ENCODE measurements around the gene LIM2.

The LIM2 gene

GRCh38 chr19:51367565-51368365, 20.0 kb downstream of the LIM2 start:
- Histone ChIP-seq H3K4me2 (no peak overlapping the region), H3K9ac (no peak overlapping the region), H4K20me1 (ENCODE audit: insufficient read depth) (no peaks in the 10 kb centered on the region), H3K27ac (no peak overlapping the region), H3K79me2 (ENCODE audit: insufficient read depth, low read depth) (no peaks in the 10 kb centered on the region), H3K27me3 (ENCODE audit: insufficient read depth, low read depth) (no peaks in the 10 kb centered on the region), H3K4me1 (ENCODE audit: low read depth, poor library complexity, severe bottlenecking) (no peaks in the 10 kb centered on the region), H3K36me3 (ENCODE audit: insufficient read depth) (no peaks in the 10 kb centered on the region), H3K4me3 (IDR thresholded peaks at IDR 0.05; ENCODE audit: insufficient read depth, low read depth, low read length) (no peak overlapping the region), H2AFZ (ENCODE audit: low read depth) (no peak overlapping the region)
- TF ChIP-seq CTCF (conservative IDR thresholded peaks at IDR 0.05; ENCODE audit: low read depth, low read length): no peak

- no peak for TF ChIP-seq CTCF (conservative IDR thresholded peaks at IDR 0.05; ENCODE audit: low read depth, low read length)
- no peak overlapping the region for H3K9ac ChIP-seq
- H4K20me1 ChIP-seq (ENCODE audit: insufficient read depth): no peaks in the 10 kb centered on the region
- H3K27me3 ChIP-seq (ENCODE audit: insufficient read depth, low read depth): no peaks in the 10 kb centered on the region
- no peaks in the 10 kb centered on the region for H3K36me3 ChIP-seq (ENCODE audit: insufficient read depth)
- no peak overlapping the region for H3K4me2 ChIP-seq
- no peak overlapping the region for H3K4me3 ChIP-seq (IDR thresholded peaks at IDR 0.05; ENCODE audit: insufficient read depth, low read depth, low read length)
- H3K27ac ChIP-seq: no peak overlapping the region
- no peaks in the 10 kb centered on the region for H3K79me2 ChIP-seq (ENCODE audit: insufficient read depth, low read depth)
- H3K4me1 ChIP-seq (ENCODE audit: low read depth, poor library complexity, severe bottlenecking): no peaks in the 10 kb centered on the region
- no peak overlapping the region for H2AFZ ChIP-seq (ENCODE audit: low read depth)
These were observed 20.6 kb downstream of the LIM2 start for GRCh38 chr19:51367255-51367564.

GRCh38 chr19:51366389-51367254, 21.2 kb downstream of the LIM2 start:
- H2AFZ ChIP-seq (ENCODE audit: low read depth): no peak overlapping the region
- no peaks in the 10 kb centered on the region for H3K36me3 ChIP-seq (ENCODE audit: insufficient read depth)
- no peaks in the 10 kb centered on the region for H3K4me1 ChIP-seq (ENCODE audit: low read depth, poor library complexity, severe bottlenecking)
- no peak overlapping the region for H3K4me3 ChIP-seq (IDR thresholded peaks at IDR 0.05; ENCODE audit: insufficient read depth, low read depth, low read length)
- no peaks in the 10 kb centered on the region for H4K20me1 ChIP-seq (ENCODE audit: insufficient read depth)
- TF ChIP-seq CTCF (conservative IDR thresholded peaks at IDR 0.05; ENCODE audit: low read depth, low read length): no peak
- no peak overlapping the region for H3K27ac ChIP-seq
- H3K27me3 ChIP-seq (ENCODE audit: insufficient read depth, low read depth): no peaks in the 10 kb centered on the region
- H3K79me2 ChIP-seq (ENCODE audit: insufficient read depth, low read depth): no peaks in the 10 kb centered on the region
- no peak overlapping the region for H3K4me2 ChIP-seq
- H3K9ac ChIP-seq: no peak overlapping the region

- Histone ChIP-seq H4K20me1 (ENCODE audit: insufficient read depth) (no peaks in the 10 kb centered on the region), H3K79me2 (ENCODE audit: insufficient read depth, low read depth) (no peaks in the 10 kb centered on the region), H3K4me3 (IDR thresholded peaks at IDR 0.05; ENCODE audit: insufficient read depth, low read depth, low read length) (no peak within 1 kb of the TSS), H3K4me1 (ENCODE audit: low read depth, poor library complexity, severe bottlenecking) (no peaks in the 10 kb centered on the region), H3K4me2 (no peak within 1 kb of the TSS), H3K36me3 (ENCODE audit: insufficient read depth) (no peaks in the 10 kb centered on the region), H3K9ac (no peak within 1 kb of the TSS), H2AFZ (ENCODE audit: low read depth) (no peak within 1 kb of the TSS), H3K27ac (no peak within 1 kb of the TSS), H3K27me3 (ENCODE audit: insufficient read depth, low read depth) (no peaks in the 10 kb centered on the region)
- no peak for TF ChIP-seq CTCF (conservative IDR thresholded peaks at IDR 0.05; ENCODE audit: low read depth, low read length)
These were observed 21.8 kb downstream of the LIM2 start, which contains the start of gene ETFB for GRCh38 chr19:51365965-51366388. Gene ETFB, minus strand, starts transcription at chr19:51366388. Its CDS starts 62 bp downstream, at chr19:51366326.
